ENCODE measurements around the gene RPUSD2.

DNA sequence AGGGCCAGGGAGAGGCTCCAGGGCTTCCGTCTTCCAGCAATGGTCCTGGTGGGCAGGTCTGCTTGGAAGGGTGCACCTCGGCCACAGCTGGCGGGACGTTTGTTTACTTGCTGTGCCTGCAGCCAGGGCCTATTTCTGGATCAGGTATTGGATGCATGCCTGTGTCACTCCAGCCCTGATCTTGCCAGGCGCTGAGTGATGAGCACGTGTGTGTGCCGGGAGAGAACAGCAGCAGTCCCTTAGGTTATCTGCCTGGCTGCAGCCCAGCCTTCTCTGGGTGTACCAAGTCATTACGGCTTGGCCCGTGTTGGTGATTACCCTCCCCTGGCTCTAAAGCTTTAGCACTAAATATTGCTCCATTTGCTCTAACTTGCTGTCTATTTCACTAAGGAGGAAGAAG, 19.2 kb upstream of the RPUSD2 start:
- TF ChIP-seq GATA3 (IDR thresholded peaks at IDR 0.05; ENCODE audit: low read depth, low read length): no peak
- TF ChIP-seq GATA2 (IDR thresholded peaks at IDR 0.05; ENCODE audit: low read depth, low read length): no peak

Measured in SH-SY5Y (cell line).